GM23248 (cell line): Measurements from ENCODE around the gene ATE1. TPM values are rescaled to one million over a fixed set of nuclear protein-coding genes. Genes with fewer than 3 reads are reported as not detected.

ENCODE experiments used
- DNase-seq: peaks from one replicate; pipeline ENCODE4 v3.0.0-alpha.2; 2015
- H2AFZ ChIP-seq: fragments of 200-600 bp; sonication (generic); 2 replicates; pipeline ENCODE4 v1.6.1; 2016; ENCODE audit warnings: antibody characterized with exemption
- H3F3A ChIP-seq: fragments of 200-600 bp; sonication (generic); 2 replicates; pipeline ENCODE4 v1.6.1; 2016; ENCODE audit warnings: mild to moderate bottlenecking, antibody characterized with exemption, mixed run types; ENCODE audit not compliant: insufficient read depth
- H3K27ac ChIP-seq: fragments of 200-600 bp; sonication (generic); 2 replicates; pipeline ENCODE4 v1.5.1; 2016; ENCODE audit warnings: mild to moderate bottlenecking
- H3K27me3 ChIP-seq: fragments of 200-600 bp; sonication (generic); replicated peaks from 2 replicates; pipeline ENCODE4 v1.6.1; 2016; ENCODE audit warnings: mild to moderate bottlenecking; ENCODE audit not compliant: insufficient read depth
- H3K36me3 ChIP-seq: fragments of 200-600 bp; sonication (generic); 2 replicates; pipeline ENCODE4 v1.6.1; 2016; ENCODE audit warnings: low read depth, mild to moderate bottlenecking
- H3K4me1 ChIP-seq: fragments of 200-600 bp; sonication (generic); 2 replicates; pipeline ENCODE4 v1.6.1; 2016; ENCODE audit warnings: mild to moderate bottlenecking; ENCODE audit not compliant: insufficient read depth
- H3K4me2 ChIP-seq: fragments of 200-600 bp; sonication (generic); one replicate; pipeline ENCODE4 v1.6.1; 2016; ENCODE audit warnings: mild to moderate bottlenecking; ENCODE audit not compliant: unreplicated experiment
- H3K4me3 ChIP-seq: fragments of 200-600 bp; sonication (generic); 2 replicates; pipeline ENCODE4 v1.5.1; 2016; ENCODE audit warnings: mild to moderate bottlenecking
- H3K79me2 ChIP-seq: fragments of 200-600 bp; sonication (generic); 2 replicates; pipeline ENCODE4 v1.6.1; 2016; ENCODE audit warnings: mild to moderate bottlenecking; ENCODE audit not compliant: insufficient read depth
- H3K9ac ChIP-seq: fragments of 200-600 bp; sonication (generic); 2 replicates; pipeline ENCODE4 v1.6.1; 2016; ENCODE audit warnings: mild to moderate bottlenecking
- H3K9me2 ChIP-seq: fragments of 200-600 bp; sonication (generic); 2 replicates; pipeline ENCODE4 v1.6.1; 2016; ENCODE audit warnings: mixed run types, mild to moderate bottlenecking, moderate library complexity; ENCODE audit not compliant: insufficient read depth
- H3K9me3 ChIP-seq: fragments of 200-600 bp; sonication (generic); one replicate; pipeline ENCODE4 v1.6.1; 2017; ENCODE audit warnings: low read depth
- H4K20me1 ChIP-seq: fragments of 200-600 bp; sonication (generic); 2 replicates; pipeline ENCODE4 v1.6.0; 2016; ENCODE audit not compliant: insufficient read depth
- EZH2 ChIP-seq: fragments of 200-600 bp; sonication (generic); IDR thresholded peaks from 2 replicates; pipeline ENCODE4 v1.6.1; 2018; ENCODE audit warnings: antibody characterized with exemption, mild to moderate bottlenecking; ENCODE audit not compliant: insufficient read depth, poor library complexity, severe bottlenecking
- EZH2phosphoT487 ChIP-seq: fragments of 200-600 bp; sonication (generic); IDR thresholded peaks from 2 replicates; pipeline ENCODE4 v1.6.1; 2018; ENCODE audit warnings: antibody characterized with exemption, moderate library complexity, mild to moderate bottlenecking, low read depth; ENCODE audit not compliant: insufficient read depth
- WGBS, 2 experiments: methylation state at CpG; one replicate each; pipeline ENCODE4 v1.1.6; 2015 to 2017; ENCODE audit warnings: low lambda C conversion rate in 2 of 2, low coverage in 1 of 2; ENCODE audit errors: missing lambda C conversion rate in 2 of 2; 5-methylcytosine and 5-hydroxymethylcytosine counted together
- in situ Hi-C: fragments of 300-500 bp; cut with MboI; formaldehyde crosslinking; loops from 2 replicates; pipeline ENCODE4 v1.15.0; 2020
- polyA plus RNA-seq: library from polyadenylated mRNA; unstranded; fragments of >200 nt; fragmentation: Nextera tagmentation; extraction: Ambion mirVana; gene quantifications from 2 replicates; pipeline ENCODE4 v1.2.1, GENCODE V29; 2016
- total RNA-seq: library from RNA; depleted of rRNA; stranded (reverse); fragments of >200 nt; shearing (Covaris generic); gene quantifications from 2 replicates; pipeline ENCODE4 v1.2.3, GENCODE V29; 2014

ATE1 gene
- total and polyA plus RNA-seq, 2 experiments from 2014 or later: 14.8 to 19.1 TPM

- Histone ChIP-seq H3K9me2 (no peaks in the 10 kb centered on the region), H3K4me3 (no peak overlapping the region), H2AFZ (no peak overlapping the region), H3K27me3 (no peaks in the 10 kb centered on the region), H4K20me1 (no peaks in the 10 kb centered on the region), H3K36me3 (peaks cover 6% of the 10 kb centered on the region; the same call in 1 of the 2 replicates), H3K27ac (no peak overlapping the region), H3F3A (no peaks in the 10 kb centered on the region), H3K4me2 (no peak overlapping the region), H3K79me2 (no peaks in the 10 kb centered on the region), H3K4me1 (peaks cover 7% of the 10 kb centered on the region), H3K9ac (no peak overlapping the region), H3K9me3 (no peaks in the 10 kb centered on the region)
- DNase-seq: no peak
- 97 to 98% methylated on average over 2 of the region's 2 CpGs for WGBS, 2 experiments
- in situ Hi-C loops: no loop called here
- TF ChIP-seq EZH2phosphoT487 (no peak), EZH2 (no peak)
Observed at GRCh38 chr10:121961456-121961855, 33.6 kb upstream of the ATE1 start.

GRCh38 chr10:121959671-121960070 lies 31.8 kb upstream of the ATE1 start:
- no peak for DNase-seq
- Histone ChIP-seq H3K27me3 (no peaks in the 10 kb centered on the region), H3K79me2 (no peaks in the 10 kb centered on the region), H3K4me2 (no peak overlapping the region), H4K20me1 (no peaks in the 10 kb centered on the region), H2AFZ (no peak overlapping the region), H3K4me1 (peaks cover 10% of the 10 kb centered on the region), H3K4me3 (no peak overlapping the region), H3K27ac (no peak overlapping the region), H3K9me2 (no peaks in the 10 kb centered on the region), H3K36me3 (no peaks in the 10 kb centered on the region), H3F3A (no peaks in the 10 kb centered on the region), H3K9ac (no peak overlapping the region), H3K9me3 (no peaks in the 10 kb centered on the region)
- TF ChIP-seq EZH2: no peak
- no peak for TF ChIP-seq EZH2phosphoT487
- 80 to 86% methylated on average over 3 of the region's 3 CpGs for WGBS, 2 experiments
- in situ Hi-C loops: no loop called here

- Histone ChIP-seq H4K20me1 (no peaks in the 10 kb centered on the region), H3K9ac (no peak overlapping the region), H3F3A (no peaks in the 10 kb centered on the region), H3K27me3 (no peaks in the 10 kb centered on the region), H3K36me3 (no peaks in the 10 kb centered on the region), H2AFZ (no peak overlapping the region), H3K4me3 (no peak overlapping the region), H3K9me2 (no peaks in the 10 kb centered on the region), H3K9me3 (no peaks in the 10 kb centered on the region), H3K79me2 (no peaks in the 10 kb centered on the region), H3K27ac (no peak overlapping the region), H3K4me1 (peaks cover 10% of the 10 kb centered on the region), H3K4me2 (peak overlapping the region; percentile 10)
- WGBS, 2 experiments: 62% methylated on average over 7 of the region's 7 CpGs
- DNase-seq: peak; percentile 68
- TF ChIP-seq EZH2 (no peak), EZH2phosphoT487 (no peak)
- in situ Hi-C loops: no loop called here
Observed at GRCh38 chr10:121956111-121957061, 28.6 kb upstream of the ATE1 start.

- WGBS, 2 experiments: 19 to 22% methylated on average over 5 of the region's 5 CpGs
- in situ Hi-C loops: no loop called here
Observed at GRCh38 chr10:121952226-121952625, 24.4 kb upstream of the ATE1 start.

More at GRCh38 chr10:121952226-121952625, 24.4 kb upstream of the ATE1 start:
- H3K9me3 ChIP-seq: no peaks in the 10 kb centered on the region
- no peaks in the 10 kb centered on the region for H3F3A ChIP-seq
- no peaks in the 10 kb centered on the region for H3K9me2 ChIP-seq
- peak; percentile 79 for DNase-seq
- H3K4me2 ChIP-seq: no peak overlapping the region
- H3K4me3 ChIP-seq: no peak overlapping the region
- no peaks in the 10 kb centered on the region for H3K36me3 ChIP-seq
- H3K9ac ChIP-seq: no peak overlapping the region
- peak overlapping the region; percentile 16; the same call in 1 of the 2 replicates for H3K27ac ChIP-seq
- no peaks in the 10 kb centered on the region for H3K79me2 ChIP-seq
- no peaks in the 10 kb centered on the region for H4K20me1 ChIP-seq
- H3K4me1 ChIP-seq: peaks cover 10% of the 10 kb centered on the region
- TF ChIP-seq EZH2phosphoT487: no peak
- no peak for TF ChIP-seq EZH2
- H3K27me3 ChIP-seq: no peaks in the 10 kb centered on the region
- H2AFZ ChIP-seq: peak overlapping the region; percentile 20; the same call in 1 of the 2 replicates
